Dermis lymphatic vessel endothelial cell (primary cell): ENCODE measurements around the gene FN3KRP. TPM values are rescaled to one million over a fixed set of nuclear protein-coding genes. Genes with fewer than 3 reads are reported as not detected.

ENCODE experiments used
- total RNA-seq: library from RNA; depleted of rRNA; stranded (reverse); fragments of >200 nt; gene quantifications from 2 replicates; pipeline ENCODE4 v1.2.1, GENCODE V29; 2014

The FN3KRP gene
- total RNA-seq, result 16.6 and 17.5 TPM in 2 replicates

DNA sequence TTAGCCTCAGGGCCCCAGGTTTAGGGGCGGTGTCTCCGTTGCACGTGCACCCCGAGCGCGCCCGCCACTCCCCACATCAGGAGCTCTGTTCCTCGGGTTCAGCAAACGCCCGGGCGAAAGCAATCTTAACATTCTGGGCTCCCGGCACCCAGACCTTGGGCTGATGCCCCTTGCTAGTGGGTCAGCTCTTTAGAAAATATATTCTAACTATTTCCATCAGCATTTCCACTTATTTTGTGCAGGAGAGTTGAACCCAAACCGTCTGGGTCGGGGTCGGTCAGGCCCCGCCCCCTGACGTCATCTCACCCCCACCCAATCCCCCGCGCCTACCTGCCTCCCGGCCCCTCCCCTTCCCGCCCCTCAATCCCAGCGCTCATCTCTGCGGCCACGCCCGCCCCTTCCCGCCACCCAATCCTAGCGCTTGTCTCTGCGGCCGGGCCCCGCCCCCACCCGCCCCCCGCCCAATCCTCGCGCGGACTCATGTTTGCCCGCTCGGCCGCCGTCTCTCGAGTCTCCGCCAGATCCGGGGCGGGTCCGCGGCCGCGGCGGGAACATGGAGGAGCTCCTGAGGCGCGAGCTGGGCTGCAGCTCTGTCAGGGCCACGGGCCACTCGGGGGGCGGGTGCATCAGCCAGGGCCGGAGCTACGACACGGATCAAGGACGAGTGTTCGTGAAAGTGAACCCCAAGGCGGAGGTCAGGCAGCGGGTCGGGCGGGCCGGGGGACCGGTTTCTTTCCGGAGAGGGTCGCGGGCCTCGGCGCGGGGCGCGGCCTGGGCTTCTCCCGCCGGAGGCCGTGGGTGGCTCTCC is at the start of gene FN3KRP:
Gene FN3KRP, plus strand, starts transcription at position 504 of the 808 bp plus-strand sequence. Its CDS starts 50 bp downstream, at position 554.

DNA sequence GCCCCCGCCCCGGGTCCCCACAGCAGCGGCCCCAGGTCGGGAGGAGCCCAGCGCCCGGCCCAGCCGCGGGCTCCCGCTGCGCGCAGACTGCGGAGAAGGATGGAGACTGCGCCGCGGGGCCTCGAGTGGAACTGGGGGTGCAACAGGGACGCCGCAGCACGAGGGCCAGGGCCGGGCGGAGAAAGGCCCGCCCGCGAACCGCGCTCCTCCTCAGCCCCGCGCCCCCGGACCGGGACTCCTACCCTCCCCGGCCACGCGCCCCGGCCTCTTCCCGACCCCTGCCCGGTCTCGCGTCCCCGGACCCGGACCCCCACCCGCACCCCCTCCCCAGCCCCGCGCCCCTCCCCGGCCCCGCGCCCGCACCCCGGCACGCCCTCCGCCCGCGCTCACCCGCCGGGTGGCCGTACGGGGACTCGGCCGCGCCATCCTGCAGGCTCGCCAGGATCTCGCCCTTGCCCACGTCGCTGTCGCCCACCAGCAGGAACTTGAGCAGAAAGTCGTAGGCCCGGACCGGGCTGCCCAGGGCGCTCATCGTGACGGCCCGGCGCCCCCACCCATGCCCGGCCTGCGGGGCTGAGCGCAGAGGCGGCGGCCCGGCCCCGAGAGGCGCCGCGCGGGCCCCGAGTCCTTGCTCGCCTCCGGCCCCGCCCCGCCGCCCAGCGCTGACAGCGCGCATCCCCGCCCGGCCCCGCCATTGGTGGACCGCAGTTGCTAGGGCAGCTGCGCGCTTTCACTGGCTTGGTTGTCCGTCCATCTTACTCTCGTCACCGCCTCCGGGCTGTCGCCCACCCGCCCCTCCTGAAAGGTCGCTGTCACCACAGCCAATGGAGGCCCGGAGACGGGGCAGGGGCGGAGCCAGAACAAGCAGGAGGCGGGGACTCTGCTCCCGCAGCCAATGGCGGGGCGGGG is 18.2 kb upstream of the FN3KRP start, which contains the start of gene RAB40B:
Gene RAB40B, minus strand, starts transcription at position 634 of the 909 bp plus-strand sequence. Its CDS starts 102 bp downstream, at position 532.

GRCh38 chr17:82734987-82735866 is 18.7 kb downstream of the FN3KRP start, which contains the start of gene FN3K:
FN3K (plus strand) TSS chr17:82735615; CDS start chr17:82735637, 22 bp downstream.

GRCh38 chr17:82751571-82752370 is 35.3 kb downstream of the FN3KRP start, which contains the start of gene TBCD:
TBCD (plus strand) TSS chr17:82752065; CDS start chr17:82752194, 129 bp downstream.

Other genes starting within 250 kb of the FN3KRP start
- gene FOXK2, start 197.0 kb upstream of the FN3KRP start, total RNA-seq, result 18.6 and 22.0 TPM in 2 replicates
- 65.4 and 82.4 TPM in 2 replicates for gene WDR45B, start 68.3 kb upstream of the FN3KRP start, total RNA-seq
- 6.8 and 7.4 TPM in 2 replicates for gene RAB40B, start 18.0 kb upstream of the FN3KRP start, total RNA-seq
- 3.8 and 4.2 TPM in 2 replicates for gene FN3K, start 18.9 kb downstream of the FN3KRP start, total RNA-seq
- gene TBCD, start 35.4 kb downstream of the FN3KRP start, total RNA-seq, result 62.7 and 75.3 TPM in 2 replicates
- under 0.01 and 0.11 TPM in 2 replicates for gene ZNF750, start 123.3 kb downstream of the FN3KRP start, total RNA-seq